Upper lobe of right lung (tissue), 1 donor: ENCODE data around the gene COLEC12. TPM values are rescaled to one million over a fixed set of nuclear protein-coding genes. Genes with fewer than 3 reads are reported as not detected.

ENCODE experiments used
- ATAC-seq: fragments of 200-7000 bp; cut with Tn5 transposase; one replicate; pipeline ENCODE4 v1.9.1; 2020; ENCODE audit warnings: mild to moderate bottlenecking, moderate library complexity
- DNase-seq: peaks from one replicate; pipeline ENCODE4 v3.0.0-alpha.2; 2020
- H3K27ac ChIP-seq: fragments of 200-600 bp; one replicate; pipeline ENCODE4 v1.8.0; 2022
- H3K27me3 ChIP-seq: fragments of 200-600 bp; one replicate; pipeline ENCODE4 v1.8.0; 2022; ENCODE audit warnings: mild to moderate bottlenecking
- H3K36me3 ChIP-seq: fragments of 200-600 bp; one replicate; pipeline ENCODE4 v1.8.0; 2022
- H3K4me1 ChIP-seq: fragments of 200-600 bp; one replicate; pipeline ENCODE4 v1.8.0; 2022
- H3K4me3 ChIP-seq: fragments of 200-600 bp; one replicate; pipeline ENCODE4 v1.8.0; 2022; ENCODE audit warnings: mild to moderate bottlenecking
- H3K9me3 ChIP-seq: fragments of 200-600 bp; one replicate; pipeline ENCODE4 v1.8.0; 2022
- CTCF ChIP-seq: fragments of 200-600 bp; IDR thresholded peaks from one replicate; pipeline ENCODE4 v1.8.0; 2022; ENCODE audit warnings: antibody characterized with exemption
- intact Hi-C: fragments of 100-400 bp; cut with DNase I; formaldehyde crosslinking; loops from one replicate; pipeline ENCODE4 v1.11.0; 2022
- total RNA-seq: library from RNA; stranded (reverse); fragmentation: NEBNext Ultra II Directional; extraction: Animal tissue kit (Norgen Biotek cat#: 25700); gene quantifications from one replicate; pipeline ENCODE4 v1.2.1, GENCODE V29; 2021
- donor health status: DM: no; HTN: yes; CAD: no; lungs with severe emphysema.

Gene COLEC12
- total RNA-seq, 1 donor from 2014 or later, result 55.2 TPM

DNA sequence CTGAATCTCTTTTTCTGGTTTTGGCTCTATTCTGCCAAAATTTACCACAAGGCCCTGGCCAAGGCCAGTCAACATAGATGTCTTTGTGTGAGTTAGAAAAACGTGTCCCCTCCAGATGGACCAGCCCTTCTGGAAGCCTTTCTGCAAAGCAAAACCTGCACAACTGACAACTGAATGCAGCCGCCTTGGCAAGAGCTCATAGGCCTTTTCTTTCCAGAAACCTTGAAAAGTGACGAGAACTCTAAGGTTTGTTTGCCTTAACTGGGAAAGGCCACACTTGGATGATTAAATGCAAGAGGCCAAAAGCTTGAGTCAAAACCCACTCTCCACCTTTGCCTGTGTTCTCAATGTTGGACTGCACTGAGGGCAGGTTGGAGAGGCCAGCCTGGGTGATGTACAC is 103.9 kb downstream of the COLEC12 start:
- ATAC-seq, result no peak

DNA sequence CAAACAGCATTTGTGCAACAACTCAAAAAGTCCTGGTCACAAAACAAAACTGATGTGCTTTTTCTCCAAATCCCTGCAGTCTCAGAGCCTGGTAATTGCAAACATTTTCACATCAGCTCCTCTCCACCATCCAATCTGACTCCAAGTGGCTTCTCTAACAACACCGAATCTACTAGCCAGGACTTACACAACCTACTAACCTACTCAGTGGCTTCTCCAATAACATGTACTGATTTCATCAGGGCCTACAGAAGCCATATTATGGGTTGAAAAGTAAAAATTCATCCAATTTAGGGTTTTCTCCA is 104.3 kb downstream of the COLEC12 start:
- Histone ChIP-seq H3K27ac (no peak overlapping the region), H3K27me3 (no peaks in the 10 kb centered on the region), H3K9me3 (no peaks in the 10 kb centered on the region), H3K4me1 (peaks cover 10% of the 10 kb centered on the region), H3K4me3 (no peak overlapping the region), H3K36me3 (no peaks in the 10 kb centered on the region)
- intact Hi-C loops, result no loop called here
- DNase-seq (no peak), ATAC-seq (no peak)
- no peak for TF ChIP-seq CTCF

More for the DNA sequence above, 103.9 kb downstream of the COLEC12 start:
- Histone ChIP-seq H3K4me3 (no peak overlapping the region), H3K36me3 (no peaks in the 10 kb centered on the region), H3K27ac (no peak overlapping the region), H3K27me3 (no peaks in the 10 kb centered on the region), H3K4me1 (peaks cover 10% of the 10 kb centered on the region), H3K9me3 (no peaks in the 10 kb centered on the region)
- no peak for TF ChIP-seq CTCF
- DNase-seq, result no peak
- intact Hi-C loops, result no loop called here

DNA sequence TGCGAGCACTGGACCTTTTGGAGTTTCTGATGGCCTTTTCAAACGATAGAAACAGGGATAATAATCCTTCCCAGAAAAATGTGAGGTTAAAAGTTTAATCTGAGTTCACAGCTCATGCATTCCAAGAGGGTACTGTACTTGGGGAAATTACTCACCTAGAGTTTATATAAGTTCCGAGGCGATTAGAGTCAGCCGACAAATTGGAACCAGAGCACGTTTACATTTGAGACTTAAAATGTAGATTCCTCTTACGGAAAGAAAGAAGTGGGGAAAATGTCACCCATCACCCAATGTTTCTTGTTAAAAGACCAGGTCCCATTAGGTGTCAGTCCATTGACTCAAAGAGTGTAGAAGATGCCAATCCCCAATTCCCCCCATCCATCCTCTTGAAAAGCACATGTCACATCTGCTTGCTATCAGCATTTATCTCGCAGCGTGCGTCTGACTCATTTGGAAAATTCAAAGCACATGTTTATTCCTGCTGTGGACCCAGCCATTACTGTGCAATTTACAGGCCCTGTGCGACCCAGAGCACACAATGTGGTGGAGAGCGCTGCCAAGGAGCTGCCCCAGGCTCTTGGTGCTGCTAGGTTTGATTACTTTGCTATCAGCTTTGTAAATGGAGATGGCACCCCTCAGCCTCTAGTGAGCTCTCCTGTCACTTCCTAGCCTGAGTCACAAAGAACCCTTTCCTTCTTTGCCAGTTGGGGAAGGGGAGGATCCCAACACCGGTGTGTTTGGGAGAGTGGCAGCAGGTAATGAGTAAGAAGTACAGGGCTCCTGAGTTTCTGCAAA is 104.8 kb downstream of the COLEC12 start:
- Histone ChIP-seq H3K4me1 (peaks cover 10% of the 10 kb centered on the region), H3K9me3 (no peaks in the 10 kb centered on the region), H3K27me3 (no peaks in the 10 kb centered on the region), H3K27ac (no peak overlapping the region), H3K4me3 (no peak overlapping the region), H3K36me3 (no peaks in the 10 kb centered on the region)
- no peak for TF ChIP-seq CTCF
- peak; percentile 14 for ATAC-seq
- intact Hi-C loops, result no loop called here
- no peak for DNase-seq

DNA sequence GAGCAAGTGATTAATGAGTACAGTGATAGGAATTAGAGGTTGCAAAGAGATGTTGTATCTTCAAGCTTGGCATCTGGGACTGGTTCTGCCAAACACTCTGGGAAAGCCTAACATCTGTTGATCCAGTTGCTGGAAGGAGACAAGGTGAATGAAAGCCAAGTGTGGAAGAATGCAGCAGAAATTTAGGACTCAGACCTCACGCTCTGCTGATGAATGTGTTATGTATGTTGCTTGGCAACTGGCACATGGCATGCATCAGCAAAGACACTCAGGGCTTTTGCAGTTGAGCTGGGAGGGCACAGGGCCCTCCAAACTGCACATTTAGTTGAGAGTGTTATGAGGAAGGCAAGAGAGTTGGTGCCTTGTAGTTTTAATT is 105.5 kb downstream of the COLEC12 start:
- intact Hi-C loops, result no loop called here
- ATAC-seq (peak; percentile 48), DNase-seq (no peak)
- Histone ChIP-seq H3K27me3 (no peaks in the 10 kb centered on the region), H3K27ac (no peak overlapping the region), H3K4me1 (peaks cover 10% of the 10 kb centered on the region), H3K36me3 (no peaks in the 10 kb centered on the region), H3K9me3 (no peaks in the 10 kb centered on the region), H3K4me3 (no peak overlapping the region)
- TF ChIP-seq CTCF, result no peak

GRCh38 chr18:394262-394986 is 106.1 kb downstream of the COLEC12 start:
- intact Hi-C loops, result no loop called here
- no peak overlapping the region for H3K4me3 ChIP-seq
- H3K9me3 ChIP-seq, result no peaks in the 10 kb centered on the region
- H3K4me1 ChIP-seq, result peaks cover 8% of the 10 kb centered on the region
- no peak overlapping the region for H3K27ac ChIP-seq
- no peaks in the 10 kb centered on the region for H3K27me3 ChIP-seq
- ATAC-seq (no peak), DNase-seq (no peak)
- H3K36me3 ChIP-seq, result no peaks in the 10 kb centered on the region
- no peak for TF ChIP-seq CTCF
